GM12873 (cell line): ENCODE measurements around the gene BAG5.

Experiments
- CTCF ChIP-seq: IDR thresholded peaks from 2 replicates; pipeline ENCODE4 v1.5.1; 2012; ENCODE audit warnings: low read depth, mild to moderate bottlenecking, moderate library complexity, low read length, control low read depth; ENCODE audit not compliant: insufficient read depth; ENCODE audit errors: missing control alignments

Gene BAG5

GRCh38 chr14:103539056-103539825 is 23.2 kb downstream of the BAG5 start:
- TF ChIP-seq CTCF = no peak

DNA sequence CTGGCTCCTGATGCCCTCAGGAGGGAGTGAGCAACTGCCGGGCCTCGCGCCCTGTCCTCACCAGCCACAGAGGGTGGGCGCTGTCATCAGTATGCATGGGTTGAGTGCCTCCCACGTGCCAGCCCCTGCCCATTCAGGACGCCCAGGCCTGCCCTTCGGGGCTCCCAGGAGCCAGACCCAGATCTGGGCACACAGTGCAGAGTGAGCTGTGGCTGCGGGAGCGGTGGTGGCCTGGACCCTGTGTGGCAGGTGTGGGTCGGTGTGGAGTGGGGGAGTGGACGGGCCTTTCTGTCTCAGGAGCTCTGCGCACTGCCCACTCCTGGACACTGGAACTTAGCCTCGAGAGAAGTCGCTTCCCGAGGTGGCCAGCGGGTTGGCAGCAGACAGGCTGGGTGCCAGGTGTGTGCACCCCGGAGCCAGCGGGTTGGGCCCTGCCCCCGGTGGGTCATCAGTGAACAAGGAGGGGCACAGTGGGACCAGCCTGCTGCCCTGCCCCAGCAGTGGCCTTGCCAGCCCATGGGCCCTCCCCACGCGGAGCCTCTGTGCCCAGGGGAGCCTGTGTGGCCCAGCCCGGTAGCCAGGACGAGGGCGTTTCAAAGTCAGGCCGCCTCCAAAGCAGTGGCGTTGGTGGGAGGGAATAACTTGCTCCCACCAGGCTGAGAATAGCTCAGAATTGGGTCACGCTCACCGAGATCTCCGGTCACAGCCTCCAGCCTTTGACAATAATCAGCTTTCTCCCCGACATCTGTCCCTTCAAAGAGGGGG is 24.0 kb downstream of the BAG5 start:
- no peak for TF ChIP-seq CTCF

DNA sequence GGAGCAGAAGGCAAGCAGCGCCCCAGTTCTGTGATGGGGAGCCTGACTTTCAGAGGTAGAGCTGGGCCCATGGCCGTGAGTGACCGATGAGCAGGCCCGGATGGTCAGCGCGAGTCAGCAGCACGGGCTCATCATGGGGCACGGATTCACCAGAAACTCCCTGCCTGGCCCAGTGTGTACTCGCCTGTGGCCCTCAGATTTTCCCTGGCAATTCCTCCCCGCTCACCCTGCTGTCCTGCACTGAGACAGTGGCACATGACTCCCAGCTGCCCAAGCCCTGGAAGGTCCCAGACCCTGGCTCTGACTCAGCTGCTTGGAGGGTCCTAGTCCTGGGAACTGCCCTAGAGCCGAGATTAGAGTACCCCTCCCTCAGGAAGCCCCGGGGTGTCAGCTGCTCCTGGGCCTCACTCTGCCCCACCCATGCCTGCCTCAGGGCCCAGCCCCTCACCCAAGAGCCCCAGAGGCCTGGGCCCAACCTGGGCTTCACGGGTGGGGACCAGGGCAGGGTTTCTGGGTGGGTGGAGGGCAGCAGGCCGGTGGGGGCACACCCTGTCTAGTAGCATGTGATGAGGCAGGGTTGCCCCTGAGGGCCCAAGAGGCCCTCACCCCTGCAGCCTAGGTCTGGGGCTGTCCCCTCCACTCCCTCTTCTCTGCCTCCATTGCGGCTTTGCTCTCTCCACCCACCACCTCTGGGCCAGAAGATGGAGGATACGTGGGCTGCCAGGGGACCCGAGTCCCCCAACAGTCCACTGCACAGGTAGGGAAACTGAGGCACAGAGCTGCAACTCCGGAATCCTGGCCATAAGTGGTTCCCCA is 25.1 kb downstream of the BAG5 start:
- no peak for TF ChIP-seq CTCF

DNA sequence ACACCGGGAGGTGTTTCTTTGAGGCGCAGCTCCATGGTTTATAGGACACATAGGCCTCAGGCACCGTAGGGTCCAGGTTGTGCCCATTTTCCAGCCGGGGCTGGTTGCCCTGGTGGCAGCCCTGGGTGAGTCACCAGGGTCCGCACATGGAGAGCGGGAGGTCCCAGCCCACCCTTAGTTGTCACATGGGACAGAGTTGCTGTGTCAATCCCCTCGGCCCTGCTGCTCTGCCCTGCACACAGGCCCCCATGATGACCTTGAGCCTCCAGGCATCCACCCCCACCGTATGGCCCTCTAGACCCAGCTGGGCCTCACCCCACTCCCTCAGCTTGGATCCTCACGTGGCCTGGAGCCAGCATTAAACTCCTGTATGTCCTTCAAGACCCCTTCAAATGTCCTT is 25.8 kb downstream of the BAG5 start:
- TF ChIP-seq CTCF = no peak

DNA sequence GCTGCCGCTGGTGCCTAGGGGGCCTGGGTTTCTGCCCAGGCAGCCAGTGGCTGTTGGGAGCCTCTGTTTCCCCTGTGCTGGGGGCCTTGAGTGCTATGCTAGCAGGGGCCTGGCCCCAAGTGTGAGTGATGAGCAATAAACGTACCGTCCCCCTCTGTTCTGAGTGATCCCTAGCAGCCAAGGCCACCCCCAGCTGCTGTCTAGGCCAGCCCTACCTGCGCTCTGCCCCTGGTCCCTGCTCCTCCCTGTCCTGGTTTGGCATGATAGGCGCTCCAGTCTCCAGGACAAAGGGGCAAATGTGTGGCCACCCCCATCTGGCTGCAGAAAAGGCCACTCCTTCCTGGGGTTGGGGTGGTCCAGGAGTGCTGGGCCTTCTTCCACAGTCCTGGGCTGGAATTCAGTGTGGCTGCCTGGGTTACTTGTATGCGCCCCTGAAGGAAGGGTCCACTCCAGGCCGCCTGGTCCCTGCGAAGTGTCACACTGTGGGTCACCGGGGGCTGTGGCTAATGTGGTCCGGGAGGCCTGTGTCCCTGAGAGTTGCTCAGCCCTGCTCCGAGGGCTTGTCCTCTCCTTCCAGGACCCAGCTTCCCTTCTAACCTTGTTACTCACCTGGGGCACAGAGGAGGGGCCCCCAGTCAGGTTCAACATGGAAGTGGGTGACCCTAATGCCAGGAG is 26.4 kb downstream of the BAG5 start:
- no peak for TF ChIP-seq CTCF

GRCh38 chr14:103535081-103535890 is 27.2 kb downstream of the BAG5 start:
- TF ChIP-seq CTCF = no peak
